ENCODE results near the gene AP3D1.
"Not testable (repeated sequence)": the region's sequence is repeated elsewhere in the genome, so short reads cannot be mapped to it uniquely, and the experiment has no call there.

The AP3D1 gene

DNA sequence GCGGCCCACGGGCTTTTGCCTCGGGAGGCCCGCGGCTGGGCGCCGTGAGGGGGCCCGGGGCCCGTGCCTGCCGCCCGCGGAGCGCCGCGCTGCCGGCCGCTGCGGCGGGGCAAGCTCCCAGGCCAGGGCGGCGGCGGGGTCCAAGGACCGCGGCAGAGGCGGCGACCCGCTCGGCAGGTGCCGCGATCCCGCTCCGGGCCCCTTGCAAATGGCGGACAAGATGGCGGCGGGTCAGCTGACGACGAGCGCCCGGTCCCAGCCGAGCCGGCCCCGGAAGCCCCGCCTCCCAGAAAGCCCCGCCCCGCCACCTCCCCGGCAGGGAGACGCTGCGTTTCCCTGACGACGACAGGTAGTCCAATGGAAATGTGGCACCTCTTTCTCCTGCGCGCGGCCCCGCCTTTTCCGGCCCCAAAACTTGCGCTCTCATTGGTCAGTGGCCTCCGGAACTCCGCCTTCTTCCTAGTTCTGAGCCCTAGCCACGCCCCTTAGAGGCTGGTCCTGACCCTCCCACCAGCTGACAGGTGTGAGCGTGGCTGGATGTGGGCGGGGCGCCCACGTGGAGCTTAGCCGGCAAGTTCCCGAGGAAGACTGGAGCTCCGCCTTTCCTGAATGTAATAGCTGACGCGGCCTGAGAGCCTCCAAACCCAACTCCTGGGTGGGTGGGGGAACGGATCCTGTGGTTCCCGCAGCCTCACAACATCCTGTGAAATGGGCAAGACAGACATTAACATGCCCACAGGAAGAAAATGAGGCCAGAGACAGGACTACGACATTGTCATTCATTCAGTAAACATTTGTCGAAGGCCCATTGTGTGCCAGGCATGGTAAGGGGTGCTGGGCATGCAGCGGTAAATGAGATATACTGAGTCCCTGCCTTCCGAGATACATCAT, at the start of gene AP3D1:
Gene AP3D1, minus strand, starts transcription at position 228 of the 891 bp plus-strand sequence. CDS start 232 bp downstream, outside the sequence.
- DNase-seq (ENCODE audit: low read depth in 2 of 3, low spot score in 1 of 3), result peak; percentile 99 to 100 (median 100)

DNA sequence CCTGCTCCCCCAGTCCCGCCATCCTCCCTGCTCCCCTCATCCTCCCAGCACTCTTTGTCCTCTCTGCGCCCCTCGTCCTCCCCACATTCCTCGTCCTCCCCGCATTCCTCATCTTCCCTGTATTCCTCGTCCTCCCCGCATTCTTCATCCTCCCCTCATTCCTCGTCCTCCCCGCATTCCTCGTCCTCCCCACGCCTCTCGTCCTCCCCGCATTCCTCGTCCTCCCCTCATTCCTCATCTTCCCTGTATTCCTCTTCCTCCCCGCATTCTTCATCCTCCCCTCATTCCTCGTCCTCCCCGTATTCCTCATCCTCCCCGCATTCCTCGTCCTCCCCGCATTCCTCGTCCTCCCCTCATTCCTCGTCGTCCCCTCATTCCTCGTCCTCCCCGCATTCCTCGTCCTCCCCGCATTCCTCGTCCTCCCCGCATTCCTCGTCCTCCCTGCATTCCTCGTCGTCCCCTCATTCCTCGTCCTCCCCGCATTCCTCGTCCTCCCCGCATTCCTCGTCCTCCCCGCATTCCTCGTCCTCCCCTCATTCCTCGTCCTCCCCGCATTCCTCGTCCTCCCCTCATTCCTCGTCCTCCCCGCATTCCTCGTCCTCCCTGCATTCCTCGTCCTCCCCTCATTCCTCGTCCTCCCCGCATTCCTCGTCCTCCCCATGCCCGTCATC, 49.4 kb upstream of the AP3D1 start:
- DNase-seq (ENCODE audit: low read depth in 2 of 3, low spot score in 1 of 3), result not testable (repeated sequence)

DNA sequence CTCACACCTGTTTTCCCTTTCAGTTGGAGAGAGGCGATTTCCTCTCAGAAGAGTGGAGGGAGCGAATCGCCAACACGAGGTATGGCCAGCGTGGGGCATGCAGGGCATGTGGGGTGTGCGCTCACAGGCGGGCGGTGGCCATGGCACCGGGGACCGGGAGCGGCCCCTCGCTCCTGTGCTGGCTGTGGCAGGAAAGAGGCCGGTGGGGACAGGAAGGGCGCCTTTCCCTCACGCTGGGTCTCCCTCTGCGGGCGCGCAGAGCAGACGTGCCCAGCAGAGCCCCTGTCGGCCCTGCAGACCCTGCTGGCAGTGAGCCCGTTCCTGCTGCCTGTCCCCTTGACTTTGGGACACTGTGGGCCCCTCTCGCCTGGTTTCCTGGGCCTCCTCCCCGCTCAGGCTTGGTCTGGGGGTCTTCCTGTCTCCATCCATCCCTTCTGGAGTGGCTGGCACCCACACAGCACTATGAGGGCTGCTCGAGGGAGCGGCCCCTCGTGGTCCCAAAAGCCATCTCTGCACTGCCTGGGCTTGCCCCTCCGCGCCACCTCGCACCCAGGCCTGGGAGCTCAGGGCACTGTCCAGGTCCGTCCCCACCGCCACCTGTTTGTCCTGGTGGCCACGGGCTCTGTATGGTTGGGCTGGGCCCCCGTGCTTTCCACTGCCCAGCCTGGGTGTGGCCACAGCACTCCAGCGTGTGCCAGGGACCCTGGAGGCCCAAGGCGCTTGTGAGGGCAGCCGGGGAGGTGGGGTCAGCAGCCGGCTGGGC, 48.7 kb upstream of the AP3D1 start:
- DNase-seq (ENCODE audit: low read depth in 2 of 3, low spot score in 1 of 3), result no peak

- DNase-seq (ENCODE audit: low read depth in 2 of 3, low spot score in 1 of 3), result no peak
Observed at GRCh38 chr19:2199215-2199614, 47.8 kb upstream of the AP3D1 start.

GRCh38 chr19:2198317-2198716, 47.0 kb upstream of the AP3D1 start:
- DNase-seq (ENCODE audit: low read depth in 2 of 3, low spot score in 1 of 3), result no peak

- no peak for DNase-seq (ENCODE audit: low read depth in 2 of 3, low spot score in 1 of 3)
Observed at GRCh38 chr19:2197270-2197669, 45.9 kb upstream of the AP3D1 start.

DNA sequence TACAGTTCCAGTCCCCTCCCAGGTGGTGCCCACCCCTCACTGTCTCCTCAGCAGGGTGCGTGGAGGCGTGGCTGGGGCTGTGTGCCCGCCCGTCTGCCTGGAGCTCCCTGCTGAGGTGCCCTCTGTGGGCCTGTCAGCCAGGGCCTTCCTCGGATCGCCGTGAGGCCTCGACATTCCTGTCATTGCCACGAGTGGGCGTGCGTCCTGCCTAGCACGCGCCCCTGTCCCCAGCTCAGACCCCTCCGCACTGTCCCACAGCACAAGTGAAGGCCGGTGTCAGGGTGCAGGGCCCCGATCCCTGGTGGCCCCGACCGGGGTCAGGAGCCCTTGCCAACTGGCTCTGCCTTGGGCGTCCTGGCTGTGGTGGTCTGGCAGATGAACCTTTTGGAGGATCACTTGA, 44.5 kb upstream of the AP3D1 start:
- DNase-seq (ENCODE audit: low read depth in 2 of 3, low spot score in 1 of 3), result no peak

DNA sequence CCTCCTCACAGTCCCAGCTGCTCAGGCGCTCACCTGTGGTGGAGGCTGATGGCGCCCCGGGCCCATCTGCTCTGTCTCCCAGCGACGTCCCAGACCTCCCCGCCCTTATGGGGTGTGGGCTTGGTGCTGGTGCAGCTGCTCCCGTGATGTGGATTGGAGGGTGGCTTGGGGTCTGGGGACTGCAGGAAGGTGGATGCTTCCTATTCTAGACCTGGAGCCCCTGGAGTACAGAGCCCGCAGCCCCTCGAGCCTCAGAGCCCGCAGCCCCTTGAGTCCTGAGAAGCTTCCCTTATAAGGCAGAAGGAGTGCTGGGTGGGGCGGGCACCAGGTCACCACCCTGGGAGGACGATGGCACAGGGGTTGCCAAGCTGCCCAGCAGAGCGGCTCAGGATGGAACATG, 44.0 kb upstream of the AP3D1 start:
- DNase-seq (ENCODE audit: low read depth in 2 of 3, low spot score in 1 of 3), result no peak

GRCh38 chr19:2194513-2195078, 43.2 kb upstream of the AP3D1 start:
- no peak for DNase-seq (ENCODE audit: low read depth in 2 of 3, low spot score in 1 of 3)

DNA sequence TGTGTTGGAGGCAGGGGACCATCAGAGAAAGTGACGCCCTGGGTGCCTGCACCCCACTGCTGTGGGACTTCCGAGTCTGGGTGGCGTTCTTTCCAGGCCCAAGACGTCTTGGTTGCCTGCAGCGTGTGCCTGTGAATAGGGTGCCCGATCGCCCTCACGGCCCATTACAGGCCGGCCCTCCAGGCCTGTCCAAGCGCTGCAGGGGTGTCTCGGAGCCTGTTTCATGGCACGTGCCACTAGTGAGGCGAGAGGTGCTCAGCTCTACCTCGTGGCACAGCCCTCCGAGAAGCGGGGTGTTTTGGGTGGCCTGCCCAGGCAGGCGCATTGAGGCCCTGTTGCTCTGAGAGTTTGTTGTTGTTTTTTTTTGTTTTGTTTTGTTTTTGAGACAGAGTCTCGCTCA, 42.4 kb upstream of the AP3D1 start:
- DNase-seq (ENCODE audit: low read depth in 2 of 3, low spot score in 1 of 3), result no peak

DNA sequence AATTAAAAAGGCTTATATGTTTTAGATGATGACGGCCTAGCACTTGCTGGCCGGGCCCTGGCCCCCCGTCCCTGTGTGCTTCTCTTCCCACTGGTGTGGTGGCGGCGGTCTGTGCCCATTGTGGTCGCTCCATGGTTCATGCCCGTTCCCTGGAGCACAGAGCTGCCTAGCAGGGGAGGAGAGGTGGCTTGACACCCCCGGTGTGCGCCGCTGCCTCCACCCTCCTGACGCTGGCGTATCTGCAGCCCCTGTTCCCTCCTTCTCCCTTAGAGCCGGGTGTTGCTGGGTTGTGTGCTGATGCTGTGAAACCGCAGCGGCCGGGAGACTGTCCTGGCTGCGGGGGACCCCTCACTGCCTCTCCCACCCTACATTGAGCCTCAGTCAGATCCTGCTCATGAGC, 41.5 kb upstream of the AP3D1 start:
- DNase-seq (ENCODE audit: low read depth in 2 of 3, low spot score in 1 of 3), result no peak

- no peak for DNase-seq (ENCODE audit: low read depth in 2 of 3, low spot score in 1 of 3)
Observed at GRCh38 chr19:2191456-2192310, 40.3 kb upstream of the AP3D1 start.

DNA sequence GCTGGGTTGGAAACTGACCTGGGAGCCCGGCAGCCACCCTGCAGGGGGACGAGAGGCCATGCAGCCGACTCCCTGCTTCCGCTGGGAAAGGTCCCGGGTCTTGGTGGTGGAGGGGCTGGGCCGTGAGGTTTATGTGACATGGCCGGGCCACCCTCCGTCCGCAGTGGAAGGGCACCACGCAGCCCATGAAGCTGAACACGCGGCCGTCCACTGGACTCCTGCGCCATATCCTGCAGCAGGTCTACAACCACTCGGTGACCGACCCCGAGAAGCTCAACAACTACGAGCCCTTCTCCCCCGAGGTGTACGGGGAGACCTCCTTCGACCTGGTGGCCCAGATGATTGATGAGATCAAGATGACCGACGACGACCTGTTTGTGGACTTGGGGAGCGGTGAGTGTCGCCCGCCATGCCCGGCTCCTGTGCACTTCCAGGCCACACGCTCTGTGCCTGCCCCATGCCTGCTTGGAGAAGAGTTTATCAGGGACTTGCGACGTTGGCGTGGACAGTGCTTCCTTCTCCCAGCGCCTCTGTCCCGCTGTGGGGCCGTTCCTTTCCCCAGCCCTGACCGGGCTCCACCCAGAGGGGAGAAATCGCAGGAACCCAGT, 39.6 kb upstream of the AP3D1 start:
- DNase-seq (ENCODE audit: low read depth in 2 of 3, low spot score in 1 of 3), result no peak

DNA sequence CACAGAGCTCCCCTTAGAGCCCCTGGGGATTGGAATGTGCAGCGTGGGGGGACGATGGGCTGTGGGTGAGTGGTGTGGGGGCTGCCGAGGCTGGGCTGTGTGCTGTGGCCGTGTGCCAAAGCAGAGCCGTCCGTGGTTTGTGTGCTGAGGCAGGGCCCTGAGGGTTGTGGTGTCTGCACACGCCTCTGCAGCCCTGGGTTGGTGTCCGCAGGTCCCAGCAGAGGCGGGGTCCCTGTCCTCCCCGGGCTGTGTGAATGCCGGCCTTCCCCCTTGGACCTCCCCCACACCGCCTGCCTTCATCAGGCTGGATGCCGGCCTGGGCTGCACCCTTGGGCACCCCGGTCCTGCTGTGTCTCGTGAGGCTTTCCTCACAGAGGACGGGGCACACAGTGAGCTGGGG, 38.5 kb upstream of the AP3D1 start:
- no peak for DNase-seq (ENCODE audit: low read depth in 2 of 3, low spot score in 1 of 3)

DNA sequence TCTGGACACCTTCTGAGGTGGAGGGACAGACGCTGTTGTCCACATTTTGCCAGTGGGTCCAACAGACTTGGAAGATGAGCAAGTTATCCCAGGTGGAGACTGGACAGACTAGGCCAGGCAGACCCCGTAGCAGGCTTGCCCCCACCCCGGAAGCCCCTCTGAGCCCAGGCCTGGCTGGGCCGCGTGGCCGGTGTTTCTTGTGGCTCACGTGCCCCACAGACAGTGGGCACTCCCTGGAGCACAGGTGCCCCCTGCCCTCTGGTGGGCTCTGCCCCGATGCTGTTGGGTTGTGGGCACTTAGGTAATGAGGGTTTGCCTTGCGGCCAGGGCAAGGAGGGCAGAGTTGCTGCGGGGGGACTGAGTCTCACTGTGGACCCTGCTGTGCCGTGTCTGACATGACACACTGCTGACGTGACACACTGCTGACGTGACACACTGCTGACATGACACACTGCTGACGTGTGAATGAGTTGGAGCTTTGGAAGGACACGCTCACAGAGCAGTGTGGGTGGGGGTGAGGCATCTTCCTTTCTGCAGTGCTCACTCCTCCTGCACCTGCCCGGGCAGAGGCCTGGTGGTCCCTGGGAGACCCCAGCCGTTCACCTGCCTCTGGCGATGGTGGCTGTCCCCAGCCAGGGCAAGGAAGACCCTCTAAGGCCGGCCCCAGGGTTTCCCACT, 37.5 kb upstream of the AP3D1 start:
- no peak for DNase-seq (ENCODE audit: low read depth in 2 of 3, low spot score in 1 of 3)

GRCh38 chr19:2187159-2187558, 35.8 kb upstream of the AP3D1 start:
- DNase-seq (ENCODE audit: low read depth in 2 of 3, low spot score in 1 of 3), result no peak

DNA sequence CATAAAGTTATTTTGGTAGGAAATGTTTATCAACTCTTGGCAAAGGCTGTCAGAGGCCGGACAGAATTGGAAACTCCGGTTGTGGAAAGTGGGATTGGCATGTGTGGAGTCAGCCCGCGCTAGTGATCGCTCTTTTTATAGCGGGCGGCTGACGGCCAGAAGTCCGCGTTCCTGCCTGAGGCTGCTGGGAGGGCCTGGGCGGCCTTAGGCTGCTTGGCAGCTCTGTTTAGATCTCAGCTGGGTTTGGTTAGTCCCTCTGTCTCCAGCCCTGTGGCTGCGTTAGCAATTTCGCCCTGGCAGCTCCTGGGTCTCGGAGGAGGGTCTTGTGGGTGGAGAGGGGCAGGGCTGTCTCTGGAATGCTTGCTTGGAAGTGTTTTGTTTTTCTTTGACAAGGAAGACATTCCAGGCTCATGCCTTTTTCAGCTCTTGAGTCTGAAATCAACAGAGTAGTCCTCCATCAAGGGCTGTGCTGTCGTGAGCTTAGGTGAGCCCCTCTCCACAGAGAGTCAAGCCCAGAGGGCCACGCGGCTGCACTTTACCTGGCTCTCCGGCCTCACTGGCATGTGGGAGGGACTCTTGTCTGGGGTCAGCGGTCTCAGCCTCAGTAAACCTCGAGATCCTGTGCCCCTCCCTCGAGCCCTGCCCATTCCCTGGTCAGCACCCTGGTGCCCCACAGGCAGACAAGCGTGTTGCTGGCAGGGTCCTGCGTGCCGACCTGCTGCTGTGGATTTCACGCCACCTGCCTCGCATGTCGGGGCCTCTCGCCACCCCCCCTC, 34.9 kb upstream of the AP3D1 start:
- DNase-seq (ENCODE audit: low read depth in 2 of 3, low spot score in 1 of 3), result no peak

GRCh38 chr19:2185734-2186070, 34.3 kb upstream of the AP3D1 start:
- DNase-seq (ENCODE audit: low read depth in 2 of 3, low spot score in 1 of 3), result no peak

DNA sequence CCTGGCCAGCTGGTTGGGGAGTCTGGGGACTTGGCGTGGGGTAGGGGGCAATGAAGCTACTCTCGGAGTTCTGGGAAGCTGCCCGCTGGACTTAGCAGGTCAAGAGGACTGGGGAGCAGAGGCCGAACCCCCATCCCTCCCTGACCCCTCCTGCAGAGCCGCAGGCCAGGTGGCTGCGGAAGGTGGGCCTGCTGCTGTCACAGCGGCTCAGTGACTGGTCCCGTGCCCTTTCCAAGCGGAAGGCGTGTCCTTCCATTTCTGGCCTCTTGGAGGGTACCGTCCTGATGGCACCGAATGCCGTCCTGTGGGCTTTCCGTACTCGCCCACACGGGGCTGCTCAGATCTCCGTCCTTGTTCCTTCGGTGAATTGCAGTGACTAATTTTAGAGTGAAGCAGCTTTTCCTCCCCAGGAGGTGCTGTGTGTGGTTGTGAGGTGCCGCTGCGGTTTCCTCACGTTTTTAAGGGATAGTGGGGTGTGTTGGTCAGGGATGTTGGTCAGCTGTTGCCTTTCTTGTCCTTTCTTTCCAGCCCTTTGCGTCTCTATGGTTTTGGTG, 33.1 kb upstream of the AP3D1 start:
- DNase-seq (ENCODE audit: low read depth in 2 of 3, low spot score in 1 of 3), result no peak
